Ishikawa (cell line): ENCODE measurements around the gene P2RY14.
A peak's percentile ranks its signal among the peaks of the same experiment; 100 is the strongest.

Source experiments
- CEBPB ChIP-seq: IDR thresholded peaks from 2 replicates; pipeline ENCODE4 v1.6.1; 2012
- CREB1 ChIP-seq: IDR thresholded peaks from 2 replicates; pipeline ENCODE4 v1.6.1; 2012; ENCODE audit warnings: low read depth
- EGR1 ChIP-seq: IDR thresholded peaks from 2 replicates; pipeline ENCODE4 v1.6.1; 2012
- EP300 ChIP-seq: IDR thresholded peaks from 2 replicates; pipeline ENCODE4 v1.6.1; 2012; ENCODE audit warnings: borderline replicate concordance
- FOXM1 ChIP-seq: IDR thresholded peaks from 2 replicates; pipeline ENCODE4 v1.6.1; 2012; ENCODE audit warnings: low read depth, borderline replicate concordance
- MAX ChIP-seq: IDR thresholded peaks from 2 replicates; pipeline ENCODE4 v1.6.1; 2012
- NFIC ChIP-seq: IDR thresholded peaks from 2 replicates; pipeline ENCODE4 v1.6.1; 2012
- RAD21 ChIP-seq: IDR thresholded peaks from 2 replicates; pipeline ENCODE4 v1.6.1; 2012; ENCODE audit warnings: low read depth
- REST ChIP-seq: IDR thresholded peaks from 2 replicates; pipeline ENCODE4 v1.6.1; 2012; ENCODE audit warnings: low read depth, mild to moderate bottlenecking
- TAF1 ChIP-seq: IDR thresholded peaks from 2 replicates; pipeline ENCODE4 v1.6.1; 2012; ENCODE audit warnings: low read depth, mild to moderate bottlenecking
- TCF12 ChIP-seq: IDR thresholded peaks from 2 replicates; pipeline ENCODE4 v1.6.1; 2012; ENCODE audit warnings: low read depth
- TEAD4 ChIP-seq: IDR thresholded peaks from 2 replicates; pipeline ENCODE4 v1.6.1; 2012
- YY1 ChIP-seq: IDR thresholded peaks from 2 replicates; pipeline ENCODE4 v1.6.1; 2012; ENCODE audit warnings: low read depth
- ZBTB7A ChIP-seq: IDR thresholded peaks from 2 replicates; pipeline ENCODE4 v1.6.1; 2012; ENCODE audit warnings: low read depth
- TF ChIP-seq, protein P1 (sequence below): IDR thresholded peaks from 2 replicates; pipeline ENCODE4 v1.6.1; 2012

Gene P2RY14

GRCh38 chr3:151278230-151278629 is at the start of gene P2RY14:
Gene P2RY14 (minus strand): TSS chr3:151278542. CDS start chr3:151214316, 64,226 bp downstream.
- TF ChIP-seq EGR1 (no peak), EP300 (no peak), REST (no peak), ZBTB7A (no peak), TAF1 (no peak), YY1 (no peak), NFIC (no peak), CEBPB (no peak)

DNA sequence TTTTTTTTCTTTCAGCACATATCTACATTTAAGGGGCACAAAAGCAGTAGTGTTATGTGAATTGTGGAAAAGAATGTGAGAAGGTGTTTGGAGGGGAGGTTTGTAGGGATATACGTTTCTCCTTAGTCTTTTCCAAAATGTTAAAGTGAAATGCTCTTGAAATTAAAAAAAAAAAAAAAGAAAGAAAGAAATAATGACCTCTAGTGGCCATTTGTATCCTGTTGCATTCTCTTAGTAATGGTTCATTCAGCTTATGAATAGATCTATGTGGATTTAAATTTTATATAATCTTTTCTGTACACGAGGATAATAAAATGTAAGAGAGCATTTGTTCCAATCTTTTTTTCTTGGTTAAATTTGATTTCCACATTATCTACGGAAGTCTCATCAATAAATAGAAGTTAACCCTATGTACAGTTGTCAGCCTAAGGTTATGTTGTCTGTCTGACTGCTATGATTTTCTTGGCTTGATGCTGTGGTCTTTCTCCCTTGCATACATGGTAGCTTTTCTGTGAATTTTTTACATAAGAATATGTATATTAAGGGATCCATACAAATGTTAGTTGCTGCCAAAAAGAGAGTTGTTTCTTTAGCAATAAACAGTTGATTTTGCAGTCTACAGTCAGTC is 49.3 kb upstream of the P2RY14 start:
- peak; percentile 39 for TF ChIP-seq RAD21
- TF ChIP-seq CEBPB = no peak

DNA sequence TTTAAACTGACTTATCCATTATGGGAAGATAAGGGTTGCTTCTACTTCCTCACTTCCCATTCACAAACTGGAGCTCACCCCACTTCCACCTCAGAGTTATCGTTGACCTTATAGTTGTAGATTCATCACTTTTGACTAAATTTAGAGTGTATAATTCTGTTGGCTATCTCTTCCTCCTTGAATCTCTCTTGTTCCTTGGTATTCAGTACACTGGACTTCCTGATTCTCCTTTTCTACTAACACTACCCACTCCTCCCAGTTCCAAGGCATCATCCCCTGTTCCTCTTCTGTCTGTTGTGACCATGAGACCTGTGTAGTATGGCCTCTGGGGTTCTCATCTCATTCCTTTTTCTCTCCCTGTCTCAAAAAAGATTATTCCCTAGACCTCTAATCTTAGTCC is 44.2 kb upstream of the P2RY14 start:
- no peak for TF ChIP-seq ZBTB7A
- TF ChIP-seq RAD21 = no peak
- no peak for TF ChIP-seq REST
- TF ChIP-seq EP300 = no peak
- no peak for TF ChIP-seq TCF12
- no peak for TF ChIP-seq EGR1
- no peak for TF ChIP-seq MAX
- no peak for TF ChIP-seq TEAD4
- TF ChIP-seq NFIC = no peak
- TF ChIP-seq, protein P1, sequence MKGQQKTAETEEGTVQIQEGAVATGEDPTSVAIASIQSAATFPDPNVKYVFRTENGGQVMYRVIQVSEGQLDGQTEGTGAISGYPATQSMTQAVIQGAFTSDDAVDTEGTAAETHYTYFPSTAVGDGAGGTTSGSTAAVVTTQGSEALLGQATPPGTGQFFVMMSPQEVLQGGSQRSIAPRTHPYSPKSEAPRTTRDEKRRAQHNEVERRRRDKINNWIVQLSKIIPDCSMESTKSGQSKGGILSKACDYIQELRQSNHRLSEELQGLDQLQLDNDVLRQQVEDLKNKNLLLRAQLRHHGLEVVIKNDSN = no peak
- TF ChIP-seq TAF1 = no peak
- no peak for TF ChIP-seq CEBPB
- TF ChIP-seq FOXM1 = no peak
- no peak for TF ChIP-seq YY1
- TF ChIP-seq CREB1 = no peak

DNA sequence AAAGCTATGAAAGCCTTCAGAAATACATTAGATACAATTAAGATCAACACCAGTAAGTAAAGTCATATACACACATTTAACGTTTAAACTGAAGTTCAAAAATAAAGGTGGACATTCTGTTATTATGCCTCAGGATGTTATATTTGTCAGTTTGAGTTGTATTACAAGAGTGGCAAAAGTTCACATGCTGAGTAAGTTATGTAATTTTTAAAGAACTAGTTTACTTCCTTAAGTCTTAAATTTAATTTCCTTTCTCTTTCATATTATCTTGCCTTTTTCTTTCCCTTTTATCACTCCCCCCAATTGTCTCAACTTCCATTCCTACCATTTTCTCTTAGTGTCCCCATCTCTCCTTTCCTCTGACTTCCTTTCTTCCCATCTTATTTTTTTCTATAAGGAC is 43.2 kb upstream of the P2RY14 start:
- TF ChIP-seq REST (no peak), CEBPB (no peak), YY1 (no peak), TEAD4 (no peak), MAX (no peak), TAF1 (no peak), ZBTB7A (no peak), CREB1 (no peak), TCF12 (no peak), EGR1 (no peak), RAD21 (no peak)
- TF ChIP-seq, protein P1 = no peak

- no peak for TF ChIP-seq EGR1
- no peak for TF ChIP-seq NFIC
- no peak for TF ChIP-seq YY1
- no peak for TF ChIP-seq TAF1
These were observed 41.8 kb upstream of the P2RY14 start for GRCh38 chr3:151320131-151320530.
